IPS-20b (cell line): Measurements from ENCODE around the gene GABRR1.
A peak's percentile ranks its signal among the peaks of the same experiment; 100 is the strongest.

Experiments used
- H3K27ac ChIP-seq: one replicate; pipeline ENCODE4 v1.5.1; 2013; ENCODE audit warnings: low read length
- H3K27me3 ChIP-seq: 2 replicates; pipeline ENCODE4 v1.6.1; 2013; ENCODE audit warnings: mild to moderate bottlenecking, low read length, inconsistent platforms; ENCODE audit not compliant: insufficient read depth
- H3K36me3 ChIP-seq: 2 replicates; pipeline ENCODE4 v1.6.1; 2013; ENCODE audit warnings: low read depth, mild to moderate bottlenecking, inconsistent platforms, low read length, moderate library complexity; ENCODE audit not compliant: insufficient read depth
- H3K4me1 ChIP-seq: 2 replicates; pipeline ENCODE4 v1.6.1; 2013; ENCODE audit warnings: mild to moderate bottlenecking, control low read depth, inconsistent platforms, low read length, moderate library complexity; ENCODE audit not compliant: insufficient read depth
- H3K4me3 ChIP-seq: 2 replicates; pipeline ENCODE4 v1.5.1; 2013; ENCODE audit warnings: mild to moderate bottlenecking, low read length, inconsistent platforms
- H3K9ac ChIP-seq: 2 replicates; pipeline ENCODE4 v1.6.1; 2013; ENCODE audit warnings: low read depth, mild to moderate bottlenecking, inconsistent platforms, low read length, moderate library complexity
- H3K9me3 ChIP-seq: 2 replicates; pipeline ENCODE4 v1.6.1; 2013; ENCODE audit warnings: mild to moderate bottlenecking, low read depth, low read length, inconsistent platforms; ENCODE audit not compliant: insufficient read depth

GABRR1 gene

DNA sequence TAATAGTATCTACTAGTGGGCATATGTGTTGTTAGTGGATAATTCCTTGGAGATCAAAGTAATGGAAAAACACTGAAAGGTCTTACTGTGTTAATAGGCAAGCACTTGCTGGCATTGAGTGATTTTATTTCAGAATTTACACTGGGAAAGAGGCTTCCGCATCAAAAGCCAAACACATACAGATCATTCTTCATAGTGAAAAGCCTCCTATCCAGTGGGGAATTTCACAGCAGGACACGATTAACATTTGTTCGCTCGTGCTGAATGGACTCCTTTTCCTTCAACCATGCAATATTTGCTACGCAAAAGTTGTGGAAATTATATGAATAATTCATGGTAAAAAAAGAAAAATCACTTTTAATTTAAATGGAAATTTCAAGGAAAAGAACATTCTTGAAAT, 26.4 kb downstream of the GABRR1 start:
- Histone ChIP-seq H3K4me1 (peaks cover 13% of the 10 kb centered on the region), H3K27me3 (no peaks in the 10 kb centered on the region), H3K4me3 (0 out of 2 replicates have a peak overlapping the region, but pooled peaks have one; percentile 4), H3K36me3 (no peaks in the 10 kb centered on the region), H3K9me3 (peaks cover 13% of the 10 kb centered on the region; the same call in 1 of the 2 replicates), H3K27ac (no peak overlapping the region), H3K9ac (no peak overlapping the region)

DNA sequence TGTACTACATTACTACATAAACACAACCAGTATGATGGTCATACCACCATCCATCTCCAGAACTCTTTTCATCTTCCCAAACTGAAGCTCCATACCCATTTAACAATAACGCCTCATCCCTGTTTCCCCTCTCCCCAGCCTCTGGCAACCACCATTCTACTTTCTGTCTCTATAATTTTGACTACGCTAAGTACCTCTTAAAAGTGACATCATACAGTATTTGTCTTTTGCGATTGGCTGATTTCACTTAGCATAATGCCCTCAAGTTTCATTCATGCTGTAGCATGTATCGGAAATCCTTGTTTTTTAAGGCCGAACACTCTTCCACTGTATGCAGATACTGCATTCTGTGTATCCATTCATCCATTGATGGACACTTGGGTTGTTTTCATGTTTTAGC, 29.7 kb downstream of the GABRR1 start:
- peaks cover 13% of the 10 kb centered on the region for H3K4me1 ChIP-seq
- no peak overlapping the region for H3K27ac ChIP-seq
- no peaks in the 10 kb centered on the region for H3K27me3 ChIP-seq
- no peaks in the 10 kb centered on the region for H3K36me3 ChIP-seq
- no peak overlapping the region for H3K9ac ChIP-seq
- H3K9me3 ChIP-seq, result no peaks in the 10 kb centered on the region
- no peak overlapping the region for H3K4me3 ChIP-seq

DNA sequence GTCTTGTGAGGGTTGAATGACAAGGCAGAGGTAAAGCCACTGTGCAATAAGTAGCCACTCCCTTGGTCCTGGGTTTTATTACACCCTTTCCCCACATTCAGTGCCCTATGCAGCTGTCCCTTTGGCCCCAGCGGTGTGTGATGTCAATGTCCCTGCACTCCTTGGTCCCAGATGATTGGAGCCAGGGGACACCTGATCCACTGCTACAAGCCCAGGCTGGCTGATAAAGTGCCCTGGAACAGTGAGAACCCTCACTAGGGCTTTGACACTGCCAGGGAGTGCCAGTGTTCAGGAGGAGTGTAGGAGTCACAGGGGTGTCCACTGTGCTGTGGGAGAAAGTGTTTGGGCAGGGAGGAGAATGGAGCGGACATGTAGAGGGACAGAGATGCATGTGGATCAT, 30.4 kb downstream of the GABRR1 start:
- Histone ChIP-seq H3K9ac (no peak overlapping the region), H3K4me1 (peaks cover 13% of the 10 kb centered on the region), H3K9me3 (no peaks in the 10 kb centered on the region), H3K4me3 (no peak overlapping the region), H3K36me3 (no peaks in the 10 kb centered on the region), H3K27me3 (no peaks in the 10 kb centered on the region), H3K27ac (no peak overlapping the region)

DNA sequence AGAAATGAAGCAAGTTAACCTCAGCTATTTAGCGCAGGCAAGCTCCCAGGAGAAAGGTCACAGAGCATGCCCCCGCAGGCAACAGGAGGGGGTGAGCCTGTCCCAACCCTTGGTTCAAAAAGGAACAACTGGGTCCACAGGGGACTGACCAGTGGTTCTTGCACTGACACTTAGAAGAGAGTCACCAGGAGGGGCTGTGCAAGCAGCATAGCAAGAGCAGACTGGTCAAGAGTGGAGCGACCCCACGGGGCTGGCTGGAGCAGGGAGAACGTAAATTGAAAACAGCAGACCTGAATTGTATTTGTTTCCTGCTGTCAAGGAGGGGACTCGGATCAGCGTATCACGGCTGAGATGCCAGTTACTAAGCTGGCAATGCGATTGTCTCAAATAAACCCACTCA, 32.8 kb downstream of the GABRR1 start:
- H3K9ac ChIP-seq, result no peak overlapping the region
- H3K27me3 ChIP-seq, result no peaks in the 10 kb centered on the region
- H3K9me3 ChIP-seq, result no peaks in the 10 kb centered on the region
- H3K27ac ChIP-seq, result no peak overlapping the region
- H3K4me1 ChIP-seq, result no peaks in the 10 kb centered on the region
- no peak overlapping the region for H3K4me3 ChIP-seq
- no peaks in the 10 kb centered on the region for H3K36me3 ChIP-seq

DNA sequence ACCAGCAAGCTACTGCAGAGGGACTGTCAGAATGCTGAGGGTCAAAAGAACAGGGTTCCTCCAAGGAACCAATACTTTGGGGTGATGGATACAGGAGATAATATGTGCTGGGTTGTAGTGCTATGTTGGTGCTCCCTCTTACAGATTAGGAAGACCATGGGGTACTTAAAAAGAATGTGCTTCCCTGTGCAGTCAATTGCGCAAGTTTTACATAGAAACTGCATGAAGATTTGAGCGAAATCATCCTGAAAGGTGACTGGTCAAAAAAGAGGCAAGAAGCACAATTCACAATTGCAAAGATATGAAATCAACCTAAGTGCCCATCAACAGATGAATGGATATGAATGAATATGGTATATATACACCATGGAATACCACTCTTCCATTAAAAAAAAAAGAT, 33.9 kb downstream of the GABRR1 start:
- Histone ChIP-seq H3K9me3 (no peaks in the 10 kb centered on the region), H3K27me3 (no peaks in the 10 kb centered on the region), H3K27ac (no peak overlapping the region), H3K9ac (no peak overlapping the region), H3K36me3 (no peaks in the 10 kb centered on the region), H3K4me3 (no peak overlapping the region), H3K4me1 (no peaks in the 10 kb centered on the region)

DNA sequence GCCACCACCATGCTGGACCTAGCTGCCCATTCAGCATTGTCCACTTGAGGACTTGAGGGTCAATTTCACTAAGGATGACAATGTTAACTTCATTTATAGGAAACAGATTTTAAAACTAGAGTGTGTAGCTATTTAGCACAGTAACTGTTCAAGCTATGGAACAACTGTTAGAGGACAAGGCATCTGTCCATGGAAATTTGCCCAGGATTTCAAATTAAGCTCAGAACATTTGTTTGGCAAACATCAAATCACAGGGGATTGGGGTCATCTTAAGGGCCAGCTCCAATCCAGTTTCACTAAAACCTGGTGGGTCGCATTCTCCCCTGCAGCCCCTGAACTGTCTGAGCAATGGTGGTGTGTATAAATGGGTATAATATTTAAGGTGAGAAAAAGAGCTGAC, 36.2 kb downstream of the GABRR1 start:
- H3K9me3 ChIP-seq, result no peaks in the 10 kb centered on the region
- no peaks in the 10 kb centered on the region for H3K4me1 ChIP-seq
- no peak overlapping the region for H3K27ac ChIP-seq
- H3K9ac ChIP-seq, result no peak overlapping the region
- H3K36me3 ChIP-seq, result no peaks in the 10 kb centered on the region
- no peaks in the 10 kb centered on the region for H3K27me3 ChIP-seq
- H3K4me3 ChIP-seq, result no peak overlapping the region

DNA sequence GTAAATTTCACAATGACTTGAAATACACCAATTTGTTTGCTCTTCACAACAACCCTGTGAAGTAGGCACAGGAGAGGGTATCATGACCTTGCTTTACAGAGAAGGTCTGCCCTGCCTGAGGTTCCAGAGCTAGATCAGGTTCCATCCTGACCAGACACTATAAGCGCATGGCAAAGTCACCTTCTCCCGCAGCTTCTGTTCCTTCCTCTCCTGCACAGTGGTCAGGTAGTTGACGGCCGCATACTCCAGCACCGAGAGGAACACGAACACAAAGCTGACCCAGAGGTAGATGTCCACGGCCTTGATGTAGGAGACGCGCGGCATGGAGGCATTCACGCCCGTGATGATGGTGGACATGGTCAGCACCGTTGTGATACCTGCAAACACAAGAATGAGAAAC, 37.0 kb downstream of the GABRR1 start:
- H3K9ac ChIP-seq, result no peak overlapping the region
- H3K4me3 ChIP-seq, result no peak overlapping the region
- H3K4me1 ChIP-seq, result no peaks in the 10 kb centered on the region
- no peak overlapping the region for H3K27ac ChIP-seq
- no peaks in the 10 kb centered on the region for H3K27me3 ChIP-seq
- H3K36me3 ChIP-seq, result no peaks in the 10 kb centered on the region
- no peaks in the 10 kb centered on the region for H3K9me3 ChIP-seq

DNA sequence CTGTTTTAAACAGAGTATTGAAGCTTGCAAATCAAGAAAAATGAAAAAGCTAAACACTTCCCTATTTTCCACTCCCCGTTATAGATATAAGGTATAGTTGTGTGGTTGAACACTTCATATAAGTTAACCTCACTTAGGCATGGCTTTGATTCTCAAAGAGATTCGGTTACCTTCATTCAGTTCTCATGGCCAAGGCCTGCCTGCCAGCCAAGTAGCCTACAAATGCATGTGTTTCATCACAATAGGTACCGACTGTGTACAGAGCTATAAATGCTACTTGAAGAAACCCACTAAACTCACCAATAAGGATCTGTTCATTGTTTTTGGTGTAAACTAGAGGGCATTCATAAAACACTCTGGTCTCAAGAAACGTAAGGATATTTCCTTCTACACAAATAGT, 43.5 kb downstream of the GABRR1 start:
- Histone ChIP-seq H3K9me3 (no peaks in the 10 kb centered on the region), H3K9ac (no peak overlapping the region), H3K36me3 (no peaks in the 10 kb centered on the region)

DNA sequence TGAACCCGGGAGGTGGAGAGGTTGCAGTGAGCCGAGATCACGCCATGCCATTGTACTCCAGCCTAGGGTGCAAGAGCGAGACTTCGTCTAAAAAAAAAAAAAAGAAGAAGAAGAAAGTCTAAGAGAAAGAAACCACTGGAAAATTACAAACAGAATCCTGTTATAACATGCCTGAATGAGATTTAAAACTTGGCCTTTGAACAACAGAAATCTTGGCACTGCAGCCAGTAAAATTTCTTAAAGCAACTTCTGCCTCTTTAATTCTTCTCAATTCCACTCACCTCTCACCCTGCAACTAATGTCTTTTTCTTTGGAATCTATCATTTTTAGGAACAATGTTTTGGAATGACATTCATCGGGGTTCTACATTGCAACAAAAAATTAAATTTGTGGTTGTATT, 45.0 kb downstream of the GABRR1 start:
- Histone ChIP-seq H3K27ac (no peak overlapping the region), H3K36me3 (no peaks in the 10 kb centered on the region), H3K4me1 (no peaks in the 10 kb centered on the region), H3K4me3 (no peak overlapping the region), H3K9ac (no peak overlapping the region), H3K27me3 (no peaks in the 10 kb centered on the region), H3K9me3 (no peaks in the 10 kb centered on the region)

More for the DNA sequence above, 43.5 kb downstream of the GABRR1 start:
- H3K27me3 ChIP-seq, result no peaks in the 10 kb centered on the region
- H3K4me3 ChIP-seq, result no peak overlapping the region
- H3K27ac ChIP-seq, result no peak overlapping the region
- no peaks in the 10 kb centered on the region for H3K4me1 ChIP-seq

DNA sequence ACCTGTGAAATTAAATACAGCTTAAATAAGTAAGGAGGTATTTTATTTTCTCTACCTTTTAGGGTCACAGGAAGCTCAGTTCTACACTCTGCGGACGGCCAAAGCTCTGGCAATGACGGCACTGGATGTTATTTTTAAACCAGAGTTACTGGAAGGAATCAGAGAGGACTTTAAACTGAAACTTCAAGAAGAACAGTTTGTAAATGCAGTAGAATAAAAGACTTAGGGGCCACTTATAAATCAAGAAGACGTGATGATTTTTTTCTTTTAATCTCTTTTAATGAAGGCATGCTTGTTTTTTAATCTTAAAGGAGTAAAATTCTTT, 55.1 kb downstream of the GABRR1 start:
- no peak overlapping the region for H3K27ac ChIP-seq
- H3K9ac ChIP-seq, result no peak overlapping the region
- peaks cover 10% of the 10 kb centered on the region; the same call in 1 of the 2 replicates for H3K36me3 ChIP-seq
- no peak overlapping the region for H3K4me3 ChIP-seq
- no peaks in the 10 kb centered on the region for H3K27me3 ChIP-seq
- H3K9me3 ChIP-seq, result no peaks in the 10 kb centered on the region
- no peaks in the 10 kb centered on the region for H3K4me1 ChIP-seq

DNA sequence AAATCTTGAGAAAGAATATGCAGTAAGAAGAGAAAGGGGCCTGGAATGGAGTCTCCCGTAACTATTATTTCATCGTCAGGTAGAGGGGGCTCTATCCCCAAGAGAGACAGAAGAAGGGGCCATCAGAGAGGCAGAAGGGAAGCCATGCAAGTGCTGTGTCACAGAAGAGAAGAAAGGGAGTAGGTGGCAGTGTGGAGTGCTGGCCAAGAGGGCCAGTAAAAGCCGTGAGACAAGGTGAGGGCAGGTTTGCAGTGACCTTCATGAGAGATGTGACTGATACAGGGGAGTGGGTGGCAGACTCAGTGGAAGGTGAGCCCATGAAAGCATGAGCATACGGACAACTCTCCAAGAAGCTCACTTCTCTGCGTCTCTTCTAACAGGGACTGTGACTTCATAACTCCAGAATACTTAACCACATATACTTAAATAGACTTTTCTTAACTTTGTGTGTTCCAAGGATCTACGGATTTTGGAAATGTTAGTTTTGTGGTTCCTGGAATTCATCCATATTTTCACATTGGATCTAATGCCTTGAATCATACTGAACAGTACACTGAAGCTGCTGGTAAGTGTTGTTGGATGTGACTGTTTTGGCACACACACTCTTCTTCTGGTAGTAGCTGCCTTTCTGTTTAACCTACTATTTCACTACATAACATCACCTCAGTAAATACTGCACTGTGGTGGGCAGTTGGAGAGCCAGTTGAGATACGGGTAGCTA, 55.7 kb downstream of the GABRR1 start:
- Histone ChIP-seq H3K9me3 (no peaks in the 10 kb centered on the region), H3K36me3 (peaks cover 10% of the 10 kb centered on the region; the same call in 1 of the 2 replicates)

DNA sequence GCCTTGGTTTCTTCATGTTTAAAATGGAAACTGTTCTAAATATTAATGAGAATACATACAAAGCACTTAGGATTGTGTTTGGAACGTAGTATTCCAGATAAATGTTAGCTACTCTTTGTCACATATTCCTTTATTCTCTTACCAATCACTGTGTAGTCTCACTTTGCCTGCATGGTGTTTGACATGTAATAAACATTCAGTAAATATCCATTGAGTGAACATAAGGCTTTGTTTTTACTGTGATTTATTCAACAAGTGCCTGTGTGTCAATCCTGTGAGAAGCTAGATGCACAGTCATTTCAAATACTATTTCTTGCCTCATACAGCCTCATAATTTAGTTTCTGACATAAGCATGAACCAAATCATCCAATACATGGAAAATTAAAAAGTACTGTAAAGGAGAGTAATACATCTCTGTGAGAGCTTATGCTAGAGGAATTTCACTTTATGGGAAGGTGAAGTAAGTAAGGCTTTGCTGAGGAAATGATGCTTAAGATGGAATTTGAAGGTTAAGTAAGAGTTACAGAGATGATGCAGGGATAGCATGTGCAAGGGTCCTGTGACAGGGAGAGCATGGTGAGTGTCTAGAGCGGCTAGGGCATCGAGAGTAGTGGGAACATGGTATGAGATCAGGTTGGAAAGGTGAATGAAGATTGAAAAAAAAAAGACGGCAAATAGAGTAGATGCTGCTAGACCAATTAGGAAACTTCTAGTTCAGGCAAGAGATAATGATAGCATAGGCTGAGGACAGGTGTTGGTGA, 56.6 kb downstream of the GABRR1 start:
- no peaks in the 10 kb centered on the region for H3K9me3 ChIP-seq
- no peak overlapping the region for H3K9ac ChIP-seq
- no peaks in the 10 kb centered on the region for H3K27me3 ChIP-seq
- H3K36me3 ChIP-seq, result peaks cover 10% of the 10 kb centered on the region; the same call in 1 of the 2 replicates
- no peak overlapping the region for H3K27ac ChIP-seq
- no peaks in the 10 kb centered on the region for H3K4me1 ChIP-seq
- H3K4me3 ChIP-seq, result no peak overlapping the region

More for the DNA sequence above, 55.7 kb downstream of the GABRR1 start:
- no peaks in the 10 kb centered on the region for H3K4me1 ChIP-seq
- no peak overlapping the region for H3K9ac ChIP-seq
- no peaks in the 10 kb centered on the region for H3K27me3 ChIP-seq
- no peak overlapping the region for H3K27ac ChIP-seq
- H3K4me3 ChIP-seq, result no peak overlapping the region
